ENCODE measurements around the gene OGFOD3. TPM values are rescaled to one million over a fixed set of nuclear protein-coding genes. Genes with fewer than 3 reads are reported as not detected.

The OGFOD3 gene
- total RNA-seq, 1 experiment from 2014 or later = 53.6 TPM

- no peak for TF ChIP-seq MAX (IDR thresholded peaks at IDR 0.05)
- TF ChIP-seq, protein P1, sequence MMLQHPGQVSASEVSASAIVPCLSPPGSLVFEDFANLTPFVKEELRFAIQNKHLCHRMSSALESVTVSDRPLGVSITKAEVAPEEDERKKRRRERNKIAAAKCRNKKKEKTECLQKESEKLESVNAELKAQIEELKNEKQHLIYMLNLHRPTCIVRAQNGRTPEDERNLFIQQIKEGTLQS (IDR thresholded peaks at IDR 0.05) = no peak
- TF ChIP-seq TCF7L2 (IDR thresholded peaks at IDR 0.05; ENCODE audit: borderline replicate concordance, extremely low read depth, insufficient read depth, insufficient read length) = no peak
These were observed 27.4 kb downstream of the OGFOD3 start (continued) for GRCh38 chr17:82390860-82391435.

- H3K36me3 ChIP-seq (ENCODE audit: control insufficient read depth in 1 of 2, insufficient read depth in 2 of 2, low read length in 2 of 2) = no peaks in the 10 kb centered on the region
- TF ChIP-seq SRF (IDR thresholded peaks at IDR 0.05; ENCODE audit: low read depth) = no peak
- no peak for TF ChIP-seq RAD21 (IDR thresholded peaks at IDR 0.05; ENCODE audit: low read depth)
- no peak for TF ChIP-seq CTCF (IDR thresholded peaks at IDR 0.05 in 2 of 3, conservative IDR thresholded peaks at IDR 0.05 in 1 of 3; ENCODE audit: borderline replicate concordance in 1 of 3, insufficient read depth in 1 of 3, low read depth in 2 of 3, low read length in 2 of 3)
- TF ChIP-seq POLR2AphosphoS5 (IDR thresholded peaks at IDR 0.05; ENCODE audit: low read depth, low read length) = no peak
- TF ChIP-seq EGR1 (IDR thresholded peaks at IDR 0.05; ENCODE audit: low read depth) = no peak
These were observed 28.1 kb downstream of the OGFOD3 start for GRCh38 chr17:82390015-82390859.

More at GRCh38 chr17:82390015-82390859, 28.1 kb downstream of the OGFOD3 start:
- BruUV-seq (replicated peaks) = no TSS peak
- H3K4me3 ChIP-seq (replicated peaks in 1 of 2; ENCODE audit: low read depth in 1 of 2, low read length in 2 of 2) = no peak overlapping the region
- H3K27me3 ChIP-seq (ENCODE audit: insufficient read depth, low read length) = no peaks in the 10 kb centered on the region
- H3K9me2 ChIP-seq (ENCODE audit: insufficient read depth) = no peaks in the 10 kb centered on the region
- H3K4me1 ChIP-seq (ENCODE audit: control insufficient read depth in 1 of 2, insufficient read depth in 2 of 2, low read length in 2 of 2) = peaks cover 4 to 17% of the 10 kb centered on the region in 2 experiments
- no peak overlapping the region for H3K9ac ChIP-seq (ENCODE audit: low read length)
- H4K20me1 ChIP-seq (ENCODE audit: insufficient read depth) = no peaks in the 10 kb centered on the region
- RAD21 ChIA-PET (ENCODE audit: low non-redundant PET in 1 of 2, low total read pairs in 2 of 2, uncharacterized antibody in 2 of 2, unreplicated experiment in 2 of 2) = no interaction called here
- no peak for ATAC-seq
- H3K9me3 ChIP-seq (ENCODE audit: control insufficient read depth in 1 of 2, insufficient read depth in 1 of 2, low read depth in 1 of 2, low read length in 2 of 2) = no peaks in the 10 kb centered on the region
- POLR2A ChIA-PET = no interaction called here
- H3K27ac ChIP-seq (ENCODE audit: low read depth, low read length) = no peak overlapping the region
- intact Hi-C loops (cut with micrococcal nuclease) = no loop called here
- no peak overlapping the region for H2AFZ ChIP-seq (ENCODE audit: low read depth, low read length, poor library complexity, severe bottlenecking)
- H3K79me2 ChIP-seq (ENCODE audit: insufficient read depth, low read length) = no peaks in the 10 kb centered on the region
- CTCF ChIA-PET = no interaction called here
- no peak for DNase-seq (ENCODE audit: low read depth, low spot score)
- H3K4me2 ChIP-seq (ENCODE audit: low read length) = no peak overlapping the region

Data from HCT116 (cell line).